Fibroblast of skin of left quadriceps (primary cell): ENCODE data around the gene GIGYF2.

Experiments used
- DNase-seq, 2 experiments: peaks; one replicate each; pipeline ENCODE4 v3.0.0-alpha.2; 2013; ENCODE audit warnings: low read depth in 2 of 2

GIGYF2 gene

DNA sequence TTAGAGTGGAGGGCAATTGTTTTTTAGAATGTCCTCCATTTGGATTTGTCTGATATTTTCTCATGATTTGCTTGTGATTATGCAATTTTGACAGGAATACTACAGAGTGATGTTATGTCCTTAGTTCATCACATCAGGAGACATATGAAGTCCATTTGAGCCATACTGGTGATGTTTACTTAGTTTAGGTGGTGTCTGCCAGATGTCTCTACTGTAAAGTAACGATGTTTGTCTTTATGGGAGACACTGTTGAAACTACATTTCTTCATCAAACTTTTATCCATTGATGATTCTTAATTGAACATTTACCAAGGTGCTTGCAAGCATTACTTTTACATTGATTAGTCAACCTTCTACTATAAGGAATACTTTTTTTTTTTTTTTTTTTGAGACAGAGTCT is 168.0 kb downstream of the GIGYF2 start:
- DNase-seq: no peak

- DNase-seq: no peak
These were observed 169.0 kb downstream of the GIGYF2 start for GRCh38 chr2:232866104-232866503.

DNA sequence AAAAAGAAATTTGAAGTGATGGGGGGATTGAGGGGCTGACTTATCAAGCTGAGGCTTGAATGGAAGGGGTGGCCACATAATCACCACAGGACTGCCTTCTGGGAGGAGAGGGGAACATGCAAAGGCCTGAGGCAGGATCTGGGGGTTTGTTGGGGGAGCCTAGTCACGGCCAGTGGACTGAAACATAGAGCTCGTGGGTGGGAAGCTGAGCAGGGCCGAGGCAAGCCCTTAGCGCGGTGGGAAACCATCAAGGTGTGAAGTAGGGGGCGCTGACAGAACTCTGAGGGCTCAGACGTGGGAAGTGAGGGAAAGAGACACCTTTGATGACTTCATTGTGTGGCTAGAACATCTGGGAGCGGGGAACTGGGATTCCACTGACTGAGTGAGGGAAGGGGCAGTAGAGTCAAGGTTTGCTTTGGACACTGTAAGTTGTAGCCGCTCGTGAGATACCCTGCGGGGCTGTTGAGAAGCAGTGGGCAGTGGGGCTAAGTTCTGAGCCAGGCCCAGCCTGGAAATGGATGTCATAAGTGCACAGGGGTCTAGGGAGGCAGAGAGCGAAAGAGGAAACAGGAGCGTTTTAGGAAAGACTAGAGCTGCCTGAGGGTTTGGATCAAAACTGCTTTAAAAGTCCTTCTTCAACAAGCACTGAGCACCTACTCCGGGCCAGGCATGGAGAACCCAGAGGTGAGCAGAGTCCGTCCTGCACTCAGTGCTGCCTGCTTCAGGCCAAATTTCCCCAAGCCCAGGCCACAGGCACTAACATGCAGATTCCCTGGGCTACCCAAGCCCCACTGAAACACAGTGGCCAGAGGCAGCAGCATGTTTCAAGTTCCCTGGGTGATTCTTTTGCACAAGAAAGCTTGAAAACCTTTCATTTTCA is 172.2 kb downstream of the GIGYF2 start:
- DNase-seq: no peak

DNA sequence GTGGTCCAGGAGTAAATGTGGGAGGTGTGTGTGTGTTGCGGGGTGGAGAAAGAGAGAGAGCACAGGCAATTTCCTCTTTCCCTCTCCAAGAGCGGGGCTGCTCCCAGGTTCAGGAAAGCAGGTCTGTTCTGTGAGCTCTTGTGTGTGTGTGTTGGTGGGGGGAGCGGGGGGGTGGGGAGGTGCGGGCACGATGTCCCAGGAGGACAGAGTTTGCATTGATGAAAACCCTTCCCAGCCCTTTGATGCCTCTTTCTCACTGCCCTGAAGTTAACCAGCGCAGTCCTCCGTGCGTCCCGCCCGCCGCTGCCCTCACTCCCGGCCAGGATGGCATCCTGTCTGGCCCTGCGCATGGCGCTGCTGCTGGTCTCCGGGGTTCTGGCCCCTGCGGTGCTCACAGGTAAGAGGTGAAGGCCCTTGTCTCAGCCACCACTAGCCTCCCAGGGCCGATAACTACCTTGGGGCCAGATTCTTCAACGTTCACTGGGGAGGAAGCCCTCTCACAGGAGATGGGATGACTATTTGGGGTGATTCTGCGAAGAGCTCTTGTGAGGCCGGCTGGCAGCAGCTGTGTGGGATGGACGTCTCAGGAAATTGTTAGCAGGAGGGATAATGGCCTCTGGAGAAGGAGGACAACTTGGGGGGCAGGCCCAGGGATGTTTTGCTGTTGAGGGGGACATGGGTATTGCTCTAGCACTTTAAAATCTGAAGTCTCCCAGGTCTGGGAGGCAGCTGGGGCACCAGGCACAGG is 173.1 kb downstream of the GIGYF2 start, which contains the start of gene SNORC:
Gene SNORC (plus strand): TSS at position 247 of the 748 bp plus-strand sequence. CDS start 78 bp downstream, at position 325.
- no peak for DNase-seq

DNA sequence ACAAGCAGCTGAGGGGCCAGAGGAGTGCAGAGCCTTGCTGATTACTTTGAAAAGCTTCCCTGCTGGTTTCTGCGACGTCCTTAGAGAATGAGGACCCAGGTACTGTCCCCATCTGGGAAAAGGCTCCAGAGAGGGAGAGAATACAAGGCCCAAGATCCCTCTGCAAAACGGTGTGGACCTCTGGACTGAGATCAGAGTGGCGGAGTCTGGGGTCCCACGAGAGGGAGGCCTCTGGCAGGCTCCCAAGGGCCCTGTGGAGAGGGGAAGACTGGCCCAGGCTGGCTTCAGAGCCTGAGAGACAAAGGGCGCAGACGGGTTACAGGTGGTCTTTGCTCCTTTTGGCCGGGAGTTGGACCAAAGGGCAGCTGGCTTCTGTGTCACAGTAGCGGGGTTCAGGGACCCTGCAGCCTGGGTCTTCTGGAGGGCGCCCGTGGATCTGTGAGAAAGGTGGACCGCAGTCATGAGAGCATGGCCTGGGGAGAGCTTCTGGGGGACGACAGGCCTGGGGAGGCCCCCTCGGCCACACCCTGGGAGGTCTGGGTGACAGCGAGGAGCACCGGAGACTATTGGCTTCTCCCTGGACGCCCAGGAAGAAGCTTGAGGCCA is 173.7 kb downstream of the GIGYF2 start:
- no peak for DNase-seq

- no peak for DNase-seq
These were observed 174.3 kb downstream of the GIGYF2 start for GRCh38 chr2:232871418-232871834.

GRCh38 chr2:232871835-232872736 is 175.0 kb downstream of the GIGYF2 start:
- DNase-seq: no peak

- no peak for DNase-seq
These were observed 175.7 kb downstream of the GIGYF2 start for GRCh38 chr2:232872826-232873225.

DNA sequence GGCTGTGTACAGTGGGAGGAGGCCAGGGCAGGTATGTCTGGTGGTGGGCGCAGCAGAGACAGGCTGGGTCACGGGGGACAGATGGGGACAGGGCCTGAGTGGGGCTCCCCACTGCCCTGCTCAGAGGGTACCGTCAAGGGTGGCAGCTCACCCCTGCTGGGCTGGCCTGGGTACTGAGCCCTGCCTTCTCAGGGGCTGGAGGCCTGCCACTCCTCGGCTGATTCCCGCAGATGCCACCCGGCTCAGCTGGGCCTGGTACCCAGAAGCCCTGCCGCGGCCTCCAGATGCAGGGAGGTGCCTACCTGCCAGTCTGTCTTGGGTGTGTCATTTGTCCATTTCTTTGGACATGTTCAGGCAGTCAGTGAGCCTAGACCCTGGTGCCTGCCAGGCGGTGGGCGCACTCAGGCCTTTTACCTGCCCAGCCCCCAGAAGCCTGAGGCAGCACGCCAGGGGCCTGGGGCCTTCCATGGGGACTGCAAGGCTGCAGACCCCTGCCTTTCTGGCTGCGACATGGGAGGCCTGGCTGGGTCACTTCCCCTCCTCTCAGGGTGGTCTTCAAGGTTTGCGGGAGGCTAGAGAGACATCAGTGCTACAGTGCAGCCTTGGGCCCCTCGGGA is 176.3 kb downstream of the GIGYF2 start:
- no peak for DNase-seq

GRCh38 chr2:232873909-232874641 is 176.9 kb downstream of the GIGYF2 start:
- no peak for DNase-seq

GRCh38 chr2:232874677-232875223 is 177.6 kb downstream of the GIGYF2 start:
- DNase-seq: no peak

DNA sequence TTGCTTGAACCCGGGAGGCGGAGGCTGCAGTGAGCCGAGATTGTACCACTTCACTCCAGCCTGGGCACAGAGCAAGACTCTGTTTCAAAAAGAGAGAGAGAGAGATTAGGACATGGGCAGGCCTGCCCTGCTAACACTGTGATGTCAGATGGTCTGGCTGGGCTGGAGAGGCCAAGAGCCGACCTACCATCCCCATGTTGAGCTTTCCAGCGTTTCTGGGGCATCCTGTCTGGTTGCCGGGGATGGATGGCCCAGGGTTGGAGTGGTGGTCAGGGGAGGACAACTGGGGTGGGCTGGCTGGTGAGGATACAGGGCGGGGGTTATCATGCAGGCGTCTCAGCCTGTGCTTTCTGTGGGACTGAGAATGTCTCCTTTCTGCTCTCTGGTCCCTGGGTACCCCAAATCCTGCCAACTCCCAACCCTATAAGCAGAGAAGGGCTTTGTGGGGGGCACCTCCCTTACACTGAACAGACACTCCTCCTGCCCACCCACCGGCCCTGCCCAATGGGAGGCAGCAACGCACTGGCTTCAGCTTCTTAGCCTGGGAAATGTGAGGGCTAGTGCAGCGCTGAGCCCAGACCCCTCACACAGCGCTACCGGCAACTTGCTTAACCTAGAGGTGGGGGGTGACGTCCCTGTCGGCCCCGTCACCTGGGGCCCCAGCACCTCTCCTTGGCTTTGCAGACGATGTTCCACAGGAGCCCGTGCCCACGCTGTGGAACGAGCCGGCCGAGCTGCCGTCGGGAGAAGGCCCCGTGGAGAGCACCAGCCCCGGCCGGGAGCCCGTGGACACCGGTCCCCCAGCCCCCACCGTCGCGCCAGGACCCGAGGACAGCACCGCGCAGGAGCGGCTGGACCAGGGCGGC is 178.4 kb downstream of the GIGYF2 start:
- no peak for DNase-seq

GRCh38 chr2:232876161-232876977 is 179.2 kb downstream of the GIGYF2 start:
- no peak for DNase-seq

DNA sequence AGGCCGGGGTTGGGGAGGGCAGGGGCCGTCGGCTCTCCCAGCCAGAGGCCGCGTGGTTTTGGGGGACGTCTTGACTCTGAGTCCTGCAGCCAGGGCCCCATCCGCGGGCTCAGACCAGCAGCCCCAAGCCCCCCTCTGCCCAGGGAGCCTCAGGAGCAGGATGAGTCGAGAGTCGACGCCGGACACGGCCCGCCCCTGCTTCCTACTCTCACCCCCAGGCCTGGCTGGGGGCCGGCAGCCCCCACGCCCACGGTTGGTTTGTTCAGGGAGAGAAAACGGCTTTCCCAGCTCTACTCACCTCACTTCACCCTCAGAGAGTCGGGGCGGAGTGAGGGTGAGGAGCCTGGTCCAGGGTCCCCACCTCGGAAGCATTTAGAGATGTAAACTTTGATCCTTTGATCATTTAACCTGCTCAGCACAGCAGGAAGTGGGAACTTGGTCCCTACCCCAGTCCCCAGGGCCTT is 179.9 kb downstream of the GIGYF2 start:
- DNase-seq: no peak

DNA sequence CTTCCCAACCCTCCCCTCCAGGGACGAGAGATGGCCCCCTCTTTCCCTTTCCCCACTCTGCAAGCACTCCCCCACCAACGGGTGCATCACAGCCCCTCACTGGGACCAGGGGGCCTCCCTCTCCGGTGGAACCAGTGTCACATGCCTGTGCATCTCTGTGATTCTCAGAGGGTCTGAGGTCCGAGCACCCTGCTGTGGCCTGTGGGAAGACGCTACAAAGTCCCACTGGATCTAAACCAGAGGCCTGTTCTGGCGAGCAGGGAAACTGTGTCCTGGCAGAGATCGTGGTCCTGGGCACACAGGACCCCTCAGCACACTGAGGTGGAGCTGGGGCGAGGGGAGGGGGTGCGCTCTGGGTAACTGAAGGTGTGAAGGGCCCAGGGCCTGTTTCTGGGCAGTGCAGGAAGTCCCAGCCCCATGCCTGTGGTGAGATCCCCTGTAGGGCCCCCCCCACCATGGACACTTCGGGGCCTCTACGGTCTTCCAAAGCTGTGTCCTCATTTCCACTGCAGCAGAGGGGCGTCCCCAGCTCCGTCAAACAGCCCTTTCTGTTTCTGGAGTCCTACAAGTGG is 180.9 kb downstream of the GIGYF2 start:
- no peak for DNase-seq

DNA sequence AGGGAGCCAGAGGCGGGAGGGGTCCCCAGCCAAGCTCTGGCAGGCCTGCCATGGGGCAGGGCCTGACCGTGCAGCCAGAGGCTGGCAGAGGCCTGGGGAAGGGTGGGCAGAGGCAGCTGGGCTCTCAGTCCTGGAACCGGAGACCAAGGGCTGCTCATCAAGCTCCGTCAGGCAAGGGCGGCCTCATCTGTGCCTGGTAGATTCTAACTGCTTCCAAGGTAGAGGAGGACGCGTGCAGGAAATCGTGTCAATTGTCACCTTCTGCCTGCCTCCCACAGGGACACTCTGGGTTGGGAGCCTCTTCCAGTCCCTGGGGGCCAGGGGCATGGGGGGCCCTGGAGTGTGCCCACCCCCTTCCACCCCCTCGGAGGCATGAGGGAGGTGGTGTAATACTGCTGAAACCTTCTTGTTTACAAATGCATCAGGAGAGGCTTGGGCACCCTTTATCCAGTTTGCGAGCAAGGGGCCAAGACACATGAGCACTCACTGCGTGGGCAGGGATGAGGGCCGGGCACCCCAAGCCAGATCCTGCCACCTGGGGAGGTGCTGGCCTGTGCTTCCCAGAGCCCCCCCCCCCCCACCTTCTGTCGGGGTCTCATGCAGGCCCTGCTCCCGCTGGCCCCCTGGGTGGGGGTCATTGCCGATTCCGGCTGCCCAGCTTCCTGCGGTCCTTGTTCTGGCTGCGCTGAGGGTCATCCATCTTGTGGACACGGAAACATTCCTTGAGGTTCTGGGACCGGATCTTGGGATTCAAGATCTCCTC is 181.9 kb downstream of the GIGYF2 start:
- no peak for DNase-seq
